GM18951 (cell line): ENCODE data around the gene DOCK8.

ENCODE experiments used
- POLR2A ChIP-seq: IDR thresholded peaks from 4 replicates; pipeline ENCODE4 v1.6.1; 2011; ENCODE audit warnings: mild to moderate bottlenecking; ENCODE audit not compliant: insufficient read length, insufficient read depth; ENCODE audit errors: extremely low read depth
- in situ Hi-C: fragments of 300-500 bp; cut with MboI; formaldehyde crosslinking; loops from one replicate; pipeline ENCODE4 v1.12.0; 2022; ENCODE audit warnings: low sequenced_read_pairs, mixed read lengths, inconsistent platforms; ENCODE audit not compliant: unreplicated experiment

The DOCK8 gene

GRCh38 chr9:479304-479970, 264.8 kb downstream of the DOCK8 start:
- in situ Hi-C loops: no loop called here
- no peak for TF ChIP-seq POLR2A

- in situ Hi-C loops: no loop called here
- no peak for TF ChIP-seq POLR2A
Measured at GRCh38 chr9:479971-480350, 265.3 kb downstream of the DOCK8 start.

GRCh38 chr9:482739-483138, 268.1 kb downstream of the DOCK8 start:
- in situ Hi-C loops: no loop called here
- TF ChIP-seq POLR2A: no peak

- in situ Hi-C loops: no loop called here
- TF ChIP-seq POLR2A: no peak
Measured at GRCh38 chr9:486156-486555, 271.5 kb downstream of the DOCK8 start.

GRCh38 chr9:487429-487828, 272.8 kb downstream of the DOCK8 start:
- in situ Hi-C loops: no loop called here
- no peak for TF ChIP-seq POLR2A

- no peak for TF ChIP-seq POLR2A
- in situ Hi-C loops: no loop called here
Measured at GRCh38 chr9:488448-488847, 273.8 kb downstream of the DOCK8 start.

- TF ChIP-seq POLR2A: no peak
- in situ Hi-C loops: no loop called here
Measured at GRCh38 chr9:489198-490197, 274.8 kb downstream of the DOCK8 start.

GRCh38 chr9:494764-495163, 280.1 kb downstream of the DOCK8 start:
- in situ Hi-C loops: no loop called here

GRCh38 chr9:495739-496138, 281.1 kb downstream of the DOCK8 start:
- TF ChIP-seq POLR2A: no peak
- in situ Hi-C loops: no loop called here

More at GRCh38 chr9:494764-495163, 280.1 kb downstream of the DOCK8 start:
- no peak for TF ChIP-seq POLR2A

- no peak for TF ChIP-seq POLR2A
- in situ Hi-C loops: no loop called here
Measured at GRCh38 chr9:503326-503725, 288.7 kb downstream of the DOCK8 start.

GRCh38 chr9:503881-504852, 289.5 kb downstream of the DOCK8 start, which contains the start of gene KANK1:
TSS of gene KANK1 (plus strand) at chr9:504695.
- in situ Hi-C loops: no loop called here
- TF ChIP-seq POLR2A: no peak

- TF ChIP-seq POLR2A: no peak
- in situ Hi-C loops: no loop called here
Measured at GRCh38 chr9:504921-505740, 290.5 kb downstream of the DOCK8 start.
